Measurements from ENCODE around the gene CERS6. TPM values are rescaled to one million over a fixed set of nuclear protein-coding genes. Genes with fewer than 3 reads are reported as not detected.

The CERS6 gene
- total and polyA plus RNA-seq, 2 of the 8 experiments (the other 6 are each of a cell fraction or from before 2014, with no cell fraction given): 6.8 to 28.2 TPM

DNA sequence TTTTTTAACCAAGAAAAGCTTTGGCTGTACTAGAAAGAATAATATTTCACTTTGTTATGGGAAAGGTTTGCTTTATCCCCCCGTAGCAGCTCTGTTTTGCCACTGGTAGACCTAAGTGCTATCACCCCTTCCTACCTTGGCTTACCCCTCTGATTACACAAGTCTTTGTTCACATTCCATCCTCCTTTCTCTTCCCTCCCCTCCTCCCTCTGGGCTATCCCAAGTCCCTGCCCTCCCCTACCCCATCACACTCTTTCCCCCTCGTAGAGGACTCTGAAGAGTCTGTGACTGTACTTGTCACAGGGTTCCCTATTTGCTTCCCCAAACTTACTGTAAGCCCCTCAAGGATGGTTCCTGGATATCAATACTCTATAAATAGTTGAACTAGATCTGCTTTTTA is 193.5 kb downstream of the CERS6 start:
- no peak overlapping the region for H3K14ac ChIP-seq (ENCODE audit: insufficient read length)
- no peak overlapping the region for H4K5ac ChIP-seq (ENCODE audit: insufficient read length, low read depth, low read length)
- H4K20me1 ChIP-seq (replicated peaks in 1 of 2; ENCODE audit: control insufficient read depth in 1 of 2, insufficient read depth in 2 of 2, low read length in 2 of 2): no peaks in the 10 kb centered on the region
- H3K79me1 ChIP-seq (ENCODE audit: low read depth, low read length): no peaks in the 10 kb centered on the region; the same call in 1 of the 2 replicates
- H3K9me3 ChIP-seq (ENCODE audit: insufficient read depth in 2 of 2, low read depth in 1 of 2, low read length in 1 of 2): no peaks in the 10 kb centered on the region
- no peaks in the 10 kb centered on the region for H3K23me2 ChIP-seq (ENCODE audit: low read depth, low read length)
- H3K79me2 ChIP-seq (ENCODE audit: control insufficient read depth in 1 of 2, insufficient read depth in 2 of 2, low read length in 2 of 2): peaks cover 0 to 25% of the 10 kb centered on the region in 2 experiments; a peak in 3 of 4 replicates
- no peak overlapping the region for H3K18ac ChIP-seq (ENCODE audit: extremely low read depth, low read length)
- H3K4ac ChIP-seq (replicated peaks; ENCODE audit: insufficient read length, low read depth, low read length): no peak overlapping the region
- no peak overlapping the region for H2AK5ac ChIP-seq (ENCODE audit: low read depth, low read length)
- H2AFZ ChIP-seq (ENCODE audit: low read length): no peak overlapping the region
- H3K27ac ChIP-seq (ENCODE audit: low read depth, low read length): no peak overlapping the region
- no peak overlapping the region for H2BK15ac ChIP-seq (ENCODE audit: low read length)
- no peak overlapping the region for H2BK5ac ChIP-seq (ENCODE audit: low read depth, low read length)
- peaks cover 0 to 7% (median 5%) of the 10 kb centered on the region in 4 experiments; a peak in 4 of 7 replicates for H3K4me1 ChIP-seq (replicated peaks in 1 of 4; ENCODE audit: control insufficient read depth in 3 of 4, insufficient read depth in 4 of 4, low read length in 3 of 4)
- H3K4me3 ChIP-seq (ENCODE audit: extremely low read depth in 1 of 4, insufficient read depth in 2 of 4, low read depth in 3 of 4, low read length in 4 of 4): no peak overlapping the region
- no peaks in the 10 kb centered on the region for H3K27me3 ChIP-seq (replicated peaks in 1 of 4; ENCODE audit: control insufficient read depth in 3 of 4, extremely low read depth in 1 of 4, insufficient read depth in 3 of 4, low read length in 3 of 4)
- no peak overlapping the region for H3K4me2 ChIP-seq (ENCODE audit: insufficient read depth in 1 of 2, low read depth in 2 of 2, low read length in 2 of 2)
- 67% methylated on average over 2 of the region's 2 CpGs; no CpG with 5 or more reads in 1 of the 2 experiments for WGBS, 2 experiments (ENCODE audit: extremely low coverage in 1 of 2, insufficient coverage in 1 of 2, insufficient read length in 1 of 2, insufficient replicate concordance in 2 of 2, low coverage in 1 of 2, low lambda C conversion rate in 2 of 2, missing lambda C conversion rate in 1 of 2)
- H4K8ac ChIP-seq (ENCODE audit: extremely low read depth, insufficient read depth, low read length): no peak overlapping the region
- no peaks in the 10 kb centered on the region for H3K36me3 ChIP-seq (ENCODE audit: control insufficient read depth in 2 of 4, insufficient read depth in 4 of 4, low read length in 3 of 4)
- H3K23ac ChIP-seq (ENCODE audit: insufficient read length): no peak overlapping the region
- no peak overlapping the region for H2BK12ac ChIP-seq (ENCODE audit: low read depth, low read length)
- CTCF ChIA-PET (ENCODE audit: partially characterized antibody): interaction anchor here (0.6 to 2.3 kb wide), 3 partner anchors 10 to 210 kb away, joined by 3 to 8 read pairs (median 5); no protein-coding TSS in a partner anchor
- no peak overlapping the region for H3K56ac ChIP-seq (replicated peaks; ENCODE audit: insufficient read length, low read depth, low read length)
- TF ChIP-seq JUND (IDR thresholded peaks at IDR 0.05; ENCODE audit: low read length) (no peak), ZNF274 (IDR thresholded peaks at IDR 0.05; ENCODE audit: borderline replicate concordance, extremely low read depth, low read length) (no peak), SIRT6 (IDR thresholded peaks at IDR 0.05; ENCODE audit: low read length) (no peak), GABPA (IDR thresholded peaks at IDR 0.05; ENCODE audit: borderline replicate concordance, insufficient read depth, low read length) (no peak), TAF7 (optimal IDR thresholded peaks at IDR 0.05; ENCODE audit: borderline replicate concordance, low read depth, low read length) (no peak), NANOG (IDR thresholded peaks at IDR 0.05; ENCODE audit: insufficient read depth, low read depth, low read length, poor library complexity, severe bottlenecking) (no peak), FOSL1 (IDR thresholded peaks at IDR 0.05; ENCODE audit: insufficient read depth, low read depth, low read length) (no peak), CBX8 (IDR thresholded peaks at IDR 0.05; ENCODE audit: borderline replicate concordance, low read depth, low read length) (no peak), TBP (IDR thresholded peaks at IDR 0.05; ENCODE audit: low read depth, low read length) (no peak), MAFK (IDR thresholded peaks at IDR 0.05; ENCODE audit: low read depth, low read length) (no peak), NRF1 (IDR thresholded peaks at IDR 0.05; ENCODE audit: low read depth, low read length) (no peak), CREB1 (IDR thresholded peaks at IDR 0.05) (no peak), SP2 (IDR thresholded peaks at IDR 0.05; ENCODE audit: low read length) (no peak)
- POLR2A ChIA-PET (ENCODE audit: partially characterized antibody): interaction anchor here (1.4 kb wide), 1 partner anchor 13 kb away, joined by 3 read pairs; no protein-coding TSS in a partner anchor
- no peak for FAIRE-seq
- H2BK120ac ChIP-seq (replicated peaks; ENCODE audit: low read depth, low read length): no peak overlapping the region
- no peak overlapping the region for H2BK20ac ChIP-seq (ENCODE audit: low read length)
- no peak overlapping the region for H3K9ac ChIP-seq (replicated peaks in 1 of 4; ENCODE audit: extremely low read depth in 1 of 4, low read depth in 3 of 4, low read length in 3 of 4)
- H4K91ac ChIP-seq (replicated peaks; ENCODE audit: insufficient read length, low read length): no peak overlapping the region
- DNase-seq (ENCODE audit: low read depth in 1 of 2, low spot score in 2 of 2): no peak
